Peyer's patch (tissue), 4 donors: Measurements from ENCODE around the gene MICU2.

Experiments
- POLR2A ChIP-seq, 2 donors: fragments of 450-650 bp; IDR thresholded peaks; one replicate each; pipeline ENCODE4 v1.5.1; 2017; ENCODE audit warnings: antibody characterized with exemption in 2 of 2, mild to moderate bottlenecking in 2 of 2, moderate library complexity in 2 of 2
- TF ChIP-seq, protein P1 (sequence below), 6 experiments: fragments of 450-650 bp in 4 of 6; fragments of 200-600 bp in 2 of 6; sonication (generic) in 1 of 6; IDR thresholded peaks; one replicate each; pipeline ENCODE4 v1.5.1; 2017 to 2019; ENCODE audit warnings: antibody characterized with exemption in 6 of 6, mild to moderate bottlenecking in 3 of 6, moderate library complexity in 1 of 6

- TF ChIP-seq, protein P1, sequence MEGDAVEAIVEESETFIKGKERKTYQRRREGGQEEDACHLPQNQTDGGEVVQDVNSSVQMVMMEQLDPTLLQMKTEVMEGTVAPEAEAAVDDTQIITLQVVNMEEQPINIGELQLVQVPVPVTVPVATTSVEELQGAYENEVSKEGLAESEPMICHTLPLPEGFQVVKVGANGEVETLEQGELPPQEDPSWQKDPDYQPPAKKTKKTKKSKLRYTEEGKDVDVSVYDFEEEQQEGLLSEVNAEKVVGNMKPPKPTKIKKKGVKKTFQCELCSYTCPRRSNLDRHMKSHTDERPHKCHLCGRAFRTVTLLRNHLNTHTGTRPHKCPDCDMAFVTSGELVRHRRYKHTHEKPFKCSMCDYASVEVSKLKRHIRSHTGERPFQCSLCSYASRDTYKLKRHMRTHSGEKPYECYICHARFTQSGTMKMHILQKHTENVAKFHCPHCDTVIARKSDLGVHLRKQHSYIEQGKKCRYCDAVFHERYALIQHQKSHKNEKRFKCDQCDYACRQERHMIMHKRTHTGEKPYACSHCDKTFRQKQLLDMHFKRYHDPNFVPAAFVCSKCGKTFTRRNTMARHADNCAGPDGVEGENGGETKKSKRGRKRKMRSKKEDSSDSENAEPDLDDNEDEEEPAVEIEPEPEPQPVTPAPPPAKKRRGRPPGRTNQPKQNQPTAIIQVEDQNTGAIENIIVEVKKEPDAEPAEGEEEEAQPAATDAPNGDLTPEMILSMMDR (IDR thresholded peaks at IDR 0.05), result no peak
- no peak for TF ChIP-seq POLR2A (IDR thresholded peaks at IDR 0.05)
These were observed 117.6 kb downstream of the MICU2 start for GRCh38 chr13:21486322-21486721.
